Astrocyte of the spinal cord (primary cell): ENCODE results near the gene KIFAP3.
"Not testable (repeated sequence)": the region's sequence is repeated elsewhere in the genome, so short reads cannot be mapped to it uniquely, and the experiment has no call there.

Experiments used
- DNase-seq: peaks from one replicate; pipeline ENCODE4 v3.0.0; 2011; ENCODE audit warnings: low read depth, low spot score
- H3K4me3 ChIP-seq: 2 replicates; pipeline ENCODE4 v1.5.1; 2011; ENCODE audit warnings: low read depth, mild to moderate bottlenecking, low read length, moderate library complexity
- in situ Hi-C: cut with HindIII; loops from 2 replicates; pipeline ENCODE4 v1.10.0; 2017; ENCODE audit warnings: low sequenced_read_pairs
- TF ChIP-seq, protein P1 (sequence below): IDR thresholded peaks from 2 replicates; pipeline ENCODE4 v1.5.1; 2012; ENCODE audit warnings: low read depth, mild to moderate bottlenecking, low read length, inconsistent platforms

KIFAP3 gene

DNA sequence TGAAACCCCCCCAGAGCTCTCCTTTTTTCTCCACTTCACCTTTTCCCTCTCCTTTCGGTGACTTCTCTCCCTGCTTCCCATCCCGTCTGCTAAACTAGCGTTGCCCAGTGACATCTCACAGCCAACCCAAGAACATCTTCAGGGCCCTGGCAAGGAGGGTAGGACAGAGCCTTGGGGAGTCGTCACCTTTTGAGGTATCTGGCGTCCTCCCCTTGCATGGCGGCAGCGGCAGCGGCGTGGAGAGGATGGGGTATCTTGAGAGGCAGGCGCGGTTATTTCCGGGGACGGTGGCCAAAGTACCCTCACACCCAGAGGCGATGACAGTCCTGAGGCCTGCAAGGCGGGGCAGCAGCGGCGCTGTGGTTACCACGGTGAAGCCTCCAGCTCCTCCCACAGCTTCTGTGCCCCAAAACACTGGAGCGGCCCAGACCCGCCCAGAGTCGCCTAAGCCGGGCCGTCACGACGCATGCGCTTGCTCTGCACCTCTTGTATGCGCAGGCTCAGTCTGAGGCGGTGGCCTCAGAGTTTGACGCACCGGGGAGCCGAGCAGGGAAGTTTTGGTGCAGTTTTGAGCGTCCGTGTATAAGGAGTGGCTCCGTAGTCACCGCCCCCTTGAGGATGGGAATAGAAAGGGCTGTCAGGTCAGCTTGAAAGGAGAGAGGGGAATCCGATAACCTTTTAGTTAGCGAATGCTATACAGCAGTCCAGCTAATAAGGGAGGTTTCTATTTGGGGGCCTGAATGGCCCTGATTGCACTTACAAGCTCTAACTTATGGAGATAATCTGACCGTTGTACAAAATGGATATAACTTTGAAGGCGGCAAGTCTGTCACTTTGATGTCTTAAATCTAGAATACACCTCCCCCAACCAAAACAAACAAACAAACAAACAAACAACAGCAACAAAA lies at the start of gene KIFAP3:
Gene KIFAP3, minus strand, starts transcription at position 446 of the 908 bp plus-strand sequence. Its CDS starts 228 bp downstream, at position 218.
- peak within 1 kb of the TSS; percentile 92 for H3K4me3 ChIP-seq
- peak; percentile 99 for DNase-seq
- in situ Hi-C loops = no loop called here
- TF ChIP-seq, protein P1, sequence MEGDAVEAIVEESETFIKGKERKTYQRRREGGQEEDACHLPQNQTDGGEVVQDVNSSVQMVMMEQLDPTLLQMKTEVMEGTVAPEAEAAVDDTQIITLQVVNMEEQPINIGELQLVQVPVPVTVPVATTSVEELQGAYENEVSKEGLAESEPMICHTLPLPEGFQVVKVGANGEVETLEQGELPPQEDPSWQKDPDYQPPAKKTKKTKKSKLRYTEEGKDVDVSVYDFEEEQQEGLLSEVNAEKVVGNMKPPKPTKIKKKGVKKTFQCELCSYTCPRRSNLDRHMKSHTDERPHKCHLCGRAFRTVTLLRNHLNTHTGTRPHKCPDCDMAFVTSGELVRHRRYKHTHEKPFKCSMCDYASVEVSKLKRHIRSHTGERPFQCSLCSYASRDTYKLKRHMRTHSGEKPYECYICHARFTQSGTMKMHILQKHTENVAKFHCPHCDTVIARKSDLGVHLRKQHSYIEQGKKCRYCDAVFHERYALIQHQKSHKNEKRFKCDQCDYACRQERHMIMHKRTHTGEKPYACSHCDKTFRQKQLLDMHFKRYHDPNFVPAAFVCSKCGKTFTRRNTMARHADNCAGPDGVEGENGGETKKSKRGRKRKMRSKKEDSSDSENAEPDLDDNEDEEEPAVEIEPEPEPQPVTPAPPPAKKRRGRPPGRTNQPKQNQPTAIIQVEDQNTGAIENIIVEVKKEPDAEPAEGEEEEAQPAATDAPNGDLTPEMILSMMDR = peak; percentile 62

DNA sequence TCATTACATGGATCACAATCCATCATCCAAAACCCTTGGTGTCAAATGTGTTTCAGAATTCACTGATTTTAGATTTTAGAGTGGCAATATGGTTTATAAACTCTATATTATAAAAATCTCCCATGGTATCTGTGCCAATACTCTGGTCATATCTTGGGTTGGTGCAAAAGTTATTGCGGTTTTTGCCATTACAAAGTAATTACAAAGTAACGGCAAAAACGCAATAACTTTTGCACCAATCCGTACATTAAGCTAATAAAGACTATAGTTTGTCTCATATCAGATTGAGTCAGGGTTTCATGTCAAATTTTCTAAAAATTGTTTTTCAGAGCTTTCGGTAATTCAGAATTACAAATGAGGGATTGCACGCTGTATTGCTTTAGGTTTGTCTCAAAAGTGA lies 47.9 kb upstream of the KIFAP3 start:
- no peak overlapping the region for H3K4me3 ChIP-seq
- in situ Hi-C loops = no loop called here
- TF ChIP-seq, protein P1 = no peak
- no peak for DNase-seq

DNA sequence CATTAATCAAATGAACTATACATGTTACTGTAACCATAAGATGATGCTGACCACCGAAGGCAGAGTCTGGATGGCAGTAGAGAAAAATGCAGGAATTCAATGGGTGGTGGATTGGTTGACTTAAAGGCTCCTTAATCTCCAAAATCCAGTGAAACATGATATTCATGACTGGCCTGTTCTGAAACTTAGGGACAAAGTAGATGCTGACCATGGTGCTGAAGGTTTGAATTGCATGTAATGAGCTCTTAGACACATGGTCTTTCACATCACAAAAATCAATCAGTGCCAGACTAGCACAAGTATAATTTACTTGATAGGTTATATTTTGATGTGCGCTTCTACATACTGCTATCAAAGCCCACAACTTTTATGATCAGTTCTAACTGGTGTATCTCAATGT lies 40.4 kb upstream of the KIFAP3 start:
- TF ChIP-seq, protein P1 = no peak
- H3K4me3 ChIP-seq = no peak overlapping the region
- in situ Hi-C loops = no loop called here
- DNase-seq = peak; percentile 40

GRCh38 chr1:170113140-170113539 lies 38.6 kb upstream of the KIFAP3 start:
- H3K4me3 ChIP-seq, in situ Hi-C loops, DNase-seq: not testable (repeated sequence)

DNA sequence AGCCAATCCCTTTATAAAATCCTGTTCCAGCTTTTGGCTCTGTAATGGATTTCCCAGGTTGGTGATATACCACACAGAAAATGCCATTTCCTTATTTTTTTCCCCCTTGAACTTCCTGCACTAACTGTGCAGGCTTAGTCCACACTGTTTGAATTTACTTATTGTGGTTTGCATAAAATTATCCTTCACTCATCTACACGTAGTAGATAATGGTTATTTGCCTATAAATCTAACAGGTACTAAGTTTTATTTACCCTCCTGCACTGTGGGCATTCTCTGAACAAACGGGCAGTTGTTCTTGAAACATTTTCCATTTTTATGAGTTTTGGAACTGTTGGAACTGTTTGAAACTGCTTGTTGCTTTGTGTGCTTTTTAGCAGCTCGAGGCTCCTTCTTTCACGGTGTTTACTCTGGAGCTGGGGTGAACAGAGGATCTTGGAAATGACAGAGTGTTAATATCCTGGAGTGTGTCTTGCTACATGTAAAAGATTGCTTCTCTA lies 23.0 kb upstream of the KIFAP3 start:
- TF ChIP-seq, protein P1 = no peak

DNA sequence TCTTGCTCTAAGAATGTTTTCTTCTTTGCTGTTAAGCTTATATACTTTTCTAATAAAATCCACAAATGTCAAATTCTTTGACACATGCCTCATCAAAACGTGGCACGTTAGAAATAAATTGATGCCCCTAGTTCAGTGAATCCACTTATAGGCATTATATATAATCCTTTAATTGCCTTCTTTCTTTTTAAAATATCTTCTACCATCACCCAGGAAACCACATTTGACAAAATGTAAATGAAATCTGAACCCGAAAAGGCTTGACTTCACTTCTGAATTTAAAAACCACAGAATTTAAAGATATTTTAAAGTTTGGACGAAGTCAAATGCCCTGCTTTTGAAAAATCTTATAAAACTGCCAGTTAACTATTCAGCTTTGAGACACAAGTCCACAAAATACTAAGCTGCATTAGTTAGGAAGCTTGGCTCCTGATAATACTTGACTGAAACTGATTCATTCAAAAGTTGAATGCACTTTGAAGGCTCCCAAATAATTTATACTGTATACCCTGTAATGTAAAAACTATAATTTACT lies 22.4 kb upstream of the KIFAP3 start:
- H3K4me3 ChIP-seq = no peak overlapping the region
- DNase-seq = no peak
- in situ Hi-C loops = no loop called here
- TF ChIP-seq, protein P1 = no peak

More for the DNA sequence above, 23.0 kb upstream of the KIFAP3 start:
- H3K4me3 ChIP-seq = no peak overlapping the region
- in situ Hi-C loops = no loop called here
- no peak for DNase-seq
